Measurements from ENCODE around the gene OR4D1. TPM values are rescaled to one million over a fixed set of nuclear protein-coding genes. Genes with fewer than 3 reads are reported as not detected.
"Not testable (repeated sequence)": the region's sequence is repeated elsewhere in the genome, so short reads cannot be mapped to it uniquely, and the experiment has no call there.

The OR4D1 gene
- total and polyA plus RNA-seq, 9 of the 15 experiments (the other 6 are each of a cell fraction or from before 2014, with no cell fraction given) = not detected

- CTCF ChIA-PET (ENCODE audit: low intra/inter-chr PET ratio) = no interaction called here
Measured at GRCh38 chr17:58127846-58128245, 20.3 kb upstream of the OR4D1 start.

DNA sequence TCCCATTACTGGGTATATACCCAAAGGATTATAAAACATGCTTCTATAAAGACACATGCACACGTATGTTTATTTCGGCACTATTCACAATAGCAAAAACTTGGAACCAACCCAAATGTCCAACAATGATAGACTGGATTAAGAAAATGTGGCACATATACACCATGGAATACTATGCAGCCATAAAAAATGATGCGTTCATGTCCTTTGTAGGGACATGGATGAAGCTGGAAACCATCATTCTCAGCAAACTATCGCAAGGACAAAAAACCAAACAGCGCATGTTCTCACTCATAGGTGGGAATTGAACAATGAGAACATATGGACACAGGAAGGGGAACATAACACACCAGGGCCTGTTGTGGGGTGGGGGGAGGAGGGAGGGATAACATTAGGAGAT is 15.5 kb upstream of the OR4D1 start:
- H3K9me1 ChIP-seq (ENCODE audit: control insufficient read depth, insufficient read depth, low read length); H3K79me2 ChIP-seq (ENCODE audit: control insufficient read depth, insufficient read depth, low read length); DNase-seq (ENCODE audit: extremely low read depth in 1 of 4, low spot score in 3 of 4); ATAC-seq; intact Hi-C loops (cut with micrococcal nuclease); H2AFZ ChIP-seq (ENCODE audit: low read depth, low read length); H3K36me3 ChIP-seq (ENCODE audit: control insufficient read depth, insufficient read depth, low read length); POLR2A ChIA-PET; H3K9me3 ChIP-seq (replicated peaks; ENCODE audit: control insufficient read depth, insufficient read depth, low read depth, low read length); H3K27ac ChIP-seq (ENCODE audit: extremely low read depth, low read depth, low read length); H3K9ac ChIP-seq (ENCODE audit: insufficient read depth in 1 of 2, low read depth in 2 of 2, low read length in 2 of 2); in situ Hi-C loops (cut with MboI); H4K20me1 ChIP-seq (replicated peaks; ENCODE audit: control insufficient read depth, insufficient read depth, low read length); FAIRE-seq; CTCF ChIA-PET (ENCODE audit: low intra/inter-chr PET ratio); H3K4me2 ChIP-seq (ENCODE audit: insufficient read depth, low read length); H3K4me1 ChIP-seq (replicated peaks in 1 of 2; ENCODE audit: control insufficient read depth in 2 of 2, insufficient read depth in 2 of 2, low read length in 2 of 2); BruUV-seq (replicated peaks); H3K4me3 ChIP-seq: not testable (repeated sequence)
- 3% methylated on average over 5 of the region's 5 CpGs for WGBS (ENCODE audit: insufficient coverage, low coverage, missing lambda C conversion rate)
- H3K27me3 ChIP-seq (ENCODE audit: control insufficient read depth in 2 of 2, insufficient read depth in 2 of 2, low read length in 2 of 2) = peaks cover 9 to 15% of the 10 kb centered on the region in 2 experiments; a peak in 4 of 5 replicates

More at GRCh38 chr17:58127846-58128245, 20.3 kb upstream of the OR4D1 start:
- BruUV-seq (replicated peaks) = no TSS peak
- Histone ChIP-seq H3K27me3 (ENCODE audit: control insufficient read depth in 2 of 2, insufficient read depth in 2 of 2, low read length in 2 of 2) (peaks cover 4 to 8% of the 10 kb centered on the region in 2 experiments; a peak in 3 of 5 replicates), H3K4me1 (replicated peaks in 1 of 2; ENCODE audit: control insufficient read depth in 2 of 2, insufficient read depth in 2 of 2, low read length in 2 of 2) (no peaks in the 10 kb centered on the region), H3K36me3 (ENCODE audit: control insufficient read depth, insufficient read depth, low read length) (no peaks in the 10 kb centered on the region), H3K79me2 (ENCODE audit: control insufficient read depth, insufficient read depth, low read length) (no peaks in the 10 kb centered on the region), H3K4me2 (ENCODE audit: insufficient read depth, low read length) (no peak overlapping the region), H3K9me3 (replicated peaks; ENCODE audit: control insufficient read depth, insufficient read depth, low read depth, low read length) (no peaks in the 10 kb centered on the region), H3K9ac (ENCODE audit: insufficient read depth in 1 of 2, low read depth in 2 of 2, low read length in 2 of 2) (no peak overlapping the region), H4K20me1 (replicated peaks; ENCODE audit: control insufficient read depth, insufficient read depth, low read length) (no peaks in the 10 kb centered on the region), H3K4me3 (no peak overlapping the region), H2AFZ (ENCODE audit: low read depth, low read length) (no peak overlapping the region), H3K27ac (ENCODE audit: extremely low read depth, low read depth, low read length) (no peak overlapping the region), H3K9me1 (ENCODE audit: control insufficient read depth, insufficient read depth, low read length) (no peaks in the 10 kb centered on the region)
- in situ Hi-C loops (cut with MboI) = loop anchor here (5.0 to 10.0 kb wide), 2 partner anchors 39 to 327 kb away; partner anchors contain the start of gene OR4D2
- intact Hi-C loops (cut with micrococcal nuclease) = no loop called here
- no peak for FAIRE-seq
- no peak for ATAC-seq
- 0% methylated on average over 1 of the region's 1 CpG for WGBS (ENCODE audit: insufficient coverage, low coverage, missing lambda C conversion rate)
- POLR2A ChIA-PET = no interaction called here
- TF ChIP-seq MAZ (CRISPR knock-in tag; conservative IDR thresholded peaks at IDR 0.05 in 1 of 2, IDR thresholded peaks at IDR 0.05 in 1 of 2) = no peak
- TF ChIP-seq, protein P1, sequence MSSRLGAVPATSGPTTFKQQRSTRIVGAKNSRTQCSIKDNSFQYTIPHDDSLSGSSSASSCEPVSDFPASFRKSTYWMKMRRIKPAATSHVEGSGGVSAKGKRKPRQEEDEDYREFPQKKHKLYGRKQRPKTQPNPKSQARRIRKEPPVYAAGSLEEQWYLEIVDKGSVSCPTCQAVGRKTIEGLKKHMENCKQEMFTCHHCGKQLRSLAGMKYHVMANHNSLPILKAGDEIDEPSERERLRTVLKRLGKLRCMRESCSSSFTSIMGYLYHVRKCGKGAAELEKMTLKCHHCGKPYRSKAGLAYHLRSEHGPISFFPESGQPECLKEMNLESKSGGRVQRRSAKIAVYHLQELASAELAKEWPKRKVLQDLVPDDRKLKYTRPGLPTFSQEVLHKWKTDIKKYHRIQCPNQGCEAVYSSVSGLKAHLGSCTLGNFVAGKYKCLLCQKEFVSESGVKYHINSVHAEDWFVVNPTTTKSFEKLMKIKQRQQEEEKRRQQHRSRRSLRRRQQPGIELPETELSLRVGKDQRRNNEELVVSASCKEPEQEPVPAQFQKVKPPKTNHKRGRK (tag; IDR thresholded peaks at IDR 0.05) = peak; percentile 81
- no peak for TF ChIP-seq ZSCAN29 (IDR thresholded peaks at IDR 0.05)
- TF ChIP-seq ZNF717 (CRISPR knock-in tag; IDR thresholded peaks at IDR 0.05) = no peak
- TF ChIP-seq, protein P2, sequence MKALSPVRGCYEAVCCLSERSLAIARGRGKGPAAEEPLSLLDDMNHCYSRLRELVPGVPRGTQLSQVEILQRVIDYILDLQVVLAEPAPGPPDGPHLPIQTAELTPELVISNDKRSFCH (CRISPR knock-in tag; IDR thresholded peaks at IDR 0.05) = no peak
- TF ChIP-seq, protein P2 (tag; IDR thresholded peaks at IDR 0.05) = no peak
- no peak for DNase-seq (ENCODE audit: extremely low read depth in 1 of 4, low spot score in 3 of 4)
